GM12801 (cell line): Measurements from ENCODE around the gene TSPAN16.

Source experiments
- CTCF ChIP-seq: IDR thresholded peaks from one replicate; pipeline ENCODE4 v1.5.1; 2011; ENCODE audit warnings: control low read depth; ENCODE audit not compliant: insufficient read length; ENCODE audit errors: extremely low read depth

The TSPAN16 gene

GRCh38 chr19:11286312-11286974 is 9.5 kb upstream of the TSPAN16 start:
- TF ChIP-seq CTCF: no peak

GRCh38 chr19:11288349-11288748 is 7.6 kb upstream of the TSPAN16 start:
- TF ChIP-seq CTCF: no peak

- TF ChIP-seq CTCF: no peak
Observed at GRCh38 chr19:11290256-11290655, 5.7 kb upstream of the TSPAN16 start.

GRCh38 chr19:11291415-11291814 is 4.5 kb upstream of the TSPAN16 start:
- no peak for TF ChIP-seq CTCF

- no peak for TF ChIP-seq CTCF
Observed at GRCh38 chr19:11291991-11292390, 4.0 kb upstream of the TSPAN16 start.

- no peak for TF ChIP-seq CTCF
Observed at GRCh38 chr19:11293433-11294389, 2.2 kb upstream of the TSPAN16 start.

- no peak for TF ChIP-seq CTCF
Observed at GRCh38 chr19:11295180-11295579, 780 bp upstream of the TSPAN16 start.
